Measurements from ENCODE around the gene ELN.

DNA sequence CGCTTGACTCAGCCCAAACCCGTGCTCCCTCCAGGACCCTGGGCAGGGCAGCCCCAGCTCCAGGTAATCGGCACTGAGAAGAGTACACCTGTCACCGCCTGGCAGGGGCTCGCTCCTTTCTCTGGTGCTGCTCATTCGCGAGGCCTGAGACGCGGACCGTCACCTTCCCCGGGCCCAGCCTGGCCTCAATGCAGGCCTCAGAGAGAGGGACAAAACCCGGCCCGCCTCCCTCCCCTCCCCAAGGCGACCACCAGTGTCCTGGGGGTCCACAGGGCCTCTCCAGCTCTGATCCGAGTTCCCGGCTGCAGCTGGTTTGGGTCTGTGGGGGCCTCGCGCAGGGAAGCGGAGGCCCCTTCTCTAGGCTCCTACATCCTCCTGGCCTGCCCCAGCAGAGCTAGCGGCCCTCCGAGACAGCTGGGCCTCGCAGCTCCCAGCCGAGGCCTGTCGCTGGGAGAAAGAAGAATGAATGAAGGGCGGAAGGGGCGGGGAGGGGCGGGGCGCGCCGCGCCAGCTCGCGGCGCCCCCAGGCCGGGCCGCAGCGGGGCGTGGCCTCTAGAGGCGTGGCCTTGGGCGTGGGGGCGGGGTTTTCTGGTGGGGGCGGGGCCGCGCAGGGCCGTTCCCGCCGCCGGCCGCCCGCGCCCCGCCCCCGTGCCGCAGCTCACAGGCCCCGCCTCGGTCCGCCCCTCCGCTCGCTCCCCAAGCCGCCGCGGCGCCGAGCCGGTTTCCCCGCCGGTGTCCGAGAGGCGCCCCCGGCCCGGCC is 55.3 kb downstream of the ELN start, which contains the start of gene LIMK1:
- TF ChIP-seq POLR2AphosphoS5 (IDR thresholded peaks at IDR 0.05; ENCODE audit: low read depth, low read length): no peak
- no peak for TF ChIP-seq POU2F2 (IDR thresholded peaks at IDR 0.05; ENCODE audit: low read depth, low read length)
- no peak for TF ChIP-seq POLR2A (IDR thresholded peaks at IDR 0.05; ENCODE audit: low read depth, low read length)
- no peak for TF ChIP-seq TAF1 (IDR thresholded peaks at IDR 0.05; ENCODE audit: low read depth, low read length)
- TF ChIP-seq SPI1 (IDR thresholded peaks at IDR 0.05; ENCODE audit: low read depth, low read length): no peak
- no peak for TF ChIP-seq PAX5 (IDR thresholded peaks at IDR 0.05; ENCODE audit: insufficient read depth, low read length, severe bottlenecking)
